Measurements from ENCODE around the gene CDKL5.

- TF ChIP-seq REST (IDR thresholded peaks at IDR 0.05; ENCODE audit: low read depth): no peak
- TF ChIP-seq CREB1 (IDR thresholded peaks at IDR 0.05; ENCODE audit: low read depth): no peak
- TF ChIP-seq EP300 (IDR thresholded peaks at IDR 0.05; ENCODE audit: borderline replicate concordance): no peak
- peak; percentile 50 for TF ChIP-seq RAD21 (IDR thresholded peaks at IDR 0.05; ENCODE audit: low read depth)
- no peak for TF ChIP-seq TAF1 (IDR thresholded peaks at IDR 0.05; ENCODE audit: low read depth)
Measured at GRCh38 chrX:18410038-18410437, 15.4 kb upstream of the CDKL5 start.
